ENCODE results near the gene CCNI.

DNA sequence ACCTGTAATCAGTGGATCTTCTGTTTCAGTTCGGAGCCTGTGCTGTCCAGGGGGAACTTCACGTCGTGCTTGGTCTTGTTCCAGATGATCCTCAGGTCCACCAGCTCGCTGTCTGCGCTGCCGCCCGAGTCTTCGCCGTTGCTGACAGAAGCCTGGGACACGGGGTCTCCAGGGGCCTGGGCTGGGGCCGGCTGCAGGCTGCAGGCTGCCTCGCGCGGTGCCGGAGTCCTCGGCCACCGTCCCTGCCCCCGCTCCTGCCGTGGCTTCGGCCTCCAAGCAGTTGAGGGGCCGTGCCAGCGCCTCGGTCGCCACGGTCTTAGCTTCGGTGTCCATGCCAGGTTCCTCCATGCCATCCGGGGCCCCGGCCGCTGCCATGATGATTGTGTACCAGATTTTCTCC lies 37.3 kb upstream of the CCNI start:
- TF ChIP-seq GATA3 (IDR thresholded peaks at IDR 0.05; ENCODE audit: low read depth, low read length) (no peak), GATA2 (IDR thresholded peaks at IDR 0.05; ENCODE audit: low read depth, low read length) (no peak)
